T-cell (primary cell): ENCODE results near the gene DDX25. TPM values are rescaled to one million over a fixed set of nuclear protein-coding genes. Genes with fewer than 3 reads are reported as not detected.

ENCODE experiments used
- ATAC-seq, 4 experiments: fragments of 200-7000 bp in 3 of 4; fragments of 150-1000 bp in 1 of 4; cut with Tn5 transposase; replicated peaks in 1 of 4; 1 replicate in 3 of 4; 2 replicates in 1 of 4; pipeline ENCODE4 v1.10.0; 2021; ENCODE audit warnings: moderate library complexity in 3 of 4, mild to moderate bottlenecking in 2 of 4, moderate number of reproducible peaks in 1 of 4
- CTCF ChIA-PET, 2 donors: fragments of 300-600 bp; sonication (Branson Sonifier 250); formaldehyde crosslinking; loops; one replicate each; lab custom pipeline; 2022; ENCODE audit warnings: antibody characterized with exemption in 2 of 2; lab: Charles Lee
- POLR2A ChIA-PET, 2 donors: fragments of 300-600 bp; sonication (Branson Sonifier 250); formaldehyde crosslinking; loops; one replicate each; lab custom pipeline; 2022; ENCODE audit warnings: antibody characterized with exemption in 2 of 2; lab: Charles Lee
- DNase-seq, 35 experiments: peaks; one replicate each; pipeline versions ENCODE4 v3.0.0 to v3.0.0-alpha.2; 2013 to 2023
- H3K27ac ChIP-seq: one replicate; pipeline ENCODE4 v1.5.1; 2013; ENCODE audit warnings: low read length
- H3K27me3 ChIP-seq, 2 experiments: replicated peaks in 1 of 2; 1 replicate in 1 of 2; 2 replicates in 1 of 2; pipeline versions ENCODE4 v1.6.1 to v1.7.0; 2013; ENCODE audit warnings: low read length in 1 of 2, mixed read lengths in 1 of 2; ENCODE audit not compliant: control insufficient read depth in 2 of 2, insufficient read depth in 2 of 2; ENCODE audit errors: extremely low read depth in 1 of 2
- H3K36me3 ChIP-seq, 2 donors: 1 replicate in 1 of 2; 2 replicates in 1 of 2; pipeline versions ENCODE4 v1.6.1 to v1.7.0; 2013; ENCODE audit warnings: low read length in 1 of 2; ENCODE audit not compliant: control insufficient read depth in 2 of 2, insufficient read depth in 1 of 2; ENCODE audit errors: extremely low read depth in 1 of 2
- H3K4me1 ChIP-seq, 2 experiments: 1 replicate in 1 of 2; 2 replicates in 1 of 2; pipeline versions ENCODE4 v1.6.1 to v1.7.0; 2013; ENCODE audit warnings: low read length in 2 of 2, mixed read lengths in 1 of 2; ENCODE audit not compliant: insufficient read depth in 2 of 2, control insufficient read depth in 1 of 2; ENCODE audit errors: extremely low read depth in 1 of 2
- H3K4me3 ChIP-seq, 2 donors: 1 replicate in 1 of 2; 2 replicates in 1 of 2; pipeline versions ENCODE4 v1.5.1 to v1.7.0; 2013; ENCODE audit warnings: mild to moderate bottlenecking in 2 of 2, low read length in 1 of 2, moderate library complexity in 1 of 2; ENCODE audit not compliant: control insufficient read depth in 1 of 2; ENCODE audit errors: extremely low read depth in 1 of 2
- H3K9me3 ChIP-seq: 2 replicates; pipeline ENCODE4 v1.7.0; 2013
- H3K27ac Mint-ChIP-seq, 2 donors: one replicate each; pipeline ENCODE4 v1.8.0; 2020 to 2021; ENCODE audit warnings: mild to moderate bottlenecking in 2 of 2, mixed read lengths in 2 of 2
- H3K27me3 Mint-ChIP-seq, 2 donors: one replicate each; pipeline ENCODE4 v1.8.0; 2021 to 2022; ENCODE audit warnings: mixed read lengths in 2 of 2
- H3K36me3 Mint-ChIP-seq: one replicate; pipeline ENCODE4 v1.8.0; 2021; ENCODE audit warnings: mixed read lengths
- H3K4me1 Mint-ChIP-seq, 3 donors: one replicate each; pipeline ENCODE4 v1.8.0; 2020 to 2022; ENCODE audit warnings: mixed read lengths in 3 of 3, mild to moderate bottlenecking in 1 of 3
- H3K4me3 Mint-ChIP-seq, 3 donors: one replicate each; pipeline ENCODE4 v1.8.0; 2020 to 2022; ENCODE audit warnings: mild to moderate bottlenecking in 3 of 3, mixed read lengths in 3 of 3, moderate library complexity in 3 of 3
- H3K9me3 Mint-ChIP-seq, 3 donors: one replicate each; pipeline ENCODE4 v1.8.0; 2020 to 2022; ENCODE audit warnings: mixed read lengths in 3 of 3
- WGBS: methylation state at CpG from one replicate; pipeline ENCODE4 v1.1.5; 2013; ENCODE audit warnings: missing lambda C conversion rate; ENCODE audit not compliant: insufficient coverage; 5-methylcytosine and 5-hydroxymethylcytosine counted together
- total RNA-seq, 35 experiments: library from RNA in 6 of 35; stranded (reverse) in 6 of 35; fragments of 120-200 nt in 1 of 35; gene quantifications; one replicate each; pipeline versions ENCODE4 v1.2.1 to v1.2.4 and lab custom pipeline; 2013 to 2026

DDX25 gene
- total RNA-seq, 5 donors from 2014 or later (not counting 1 experiment from before 2014, with no cell fraction given), result 0.16 to 0.26 (median 0.16) TPM; not detected in 2

GRCh38 chr11:125935618-125936199 lies 31.4 kb downstream of the DDX25 start:
- Mint-ChIP-seq H3K4me3 (no peak overlapping the region), H3K36me3 (no peaks in the 10 kb centered on the region), H3K4me1 (peaks cover 9 to 10% (median 9%) of the 10 kb centered on the region in 3 donors), H3K27ac (no peak overlapping the region), H3K27me3 (peaks cover 5 to 9% of the 10 kb centered on the region in 2 donors), H3K9me3 (no peaks in the 10 kb centered on the region)
- H3K27ac ChIP-seq, result no peak overlapping the region
- ChIA-PET POLR2A (interaction anchor here in 1 of 2 donors (0.6 kb wide), 1 partner anchor 247 kb away, joined by 6 read pairs; no protein-coding TSS in a partner anchor), CTCF (no interaction called here)
- 69% methylated on average over 11 of the region's 12 CpGs for WGBS
- H3K9me3 ChIP-seq, result no peaks in the 10 kb centered on the region
- no peak overlapping the region for H3K4me3 ChIP-seq
- no peak for ATAC-seq
- DNase-seq, result no peak
- peaks cover 0 to 4% of the 10 kb centered on the region in 2 experiments for H3K4me1 ChIP-seq
- peaks cover 0 to 14% of the 10 kb centered on the region in 2 experiments for H3K27me3 ChIP-seq
- H3K36me3 ChIP-seq, result no peaks in the 10 kb centered on the region

- no peak for ATAC-seq
- H3K27ac ChIP-seq, result no peak overlapping the region
- no peak overlapping the region for H3K4me3 Mint-ChIP-seq
- no peaks in the 10 kb centered on the region for H3K9me3 Mint-ChIP-seq
- H3K27ac Mint-ChIP-seq, result no peak overlapping the region
- WGBS, result 92% methylated on average over 5 of the region's 5 CpGs
- H3K36me3 ChIP-seq, result no peaks in the 10 kb centered on the region
- H3K4me3 ChIP-seq, result no peak overlapping the region
- no peaks in the 10 kb centered on the region for H3K9me3 ChIP-seq
- POLR2A ChIA-PET, result no interaction called here
- H3K4me1 Mint-ChIP-seq, result peaks cover 11 to 16% (median 15%) of the 10 kb centered on the region in 3 donors
- H3K27me3 Mint-ChIP-seq, result peaks cover under 1 to 2% of the 10 kb centered on the region in 2 donors
- peaks cover 0 to 8% of the 10 kb centered on the region in 2 experiments for H3K4me1 ChIP-seq
- H3K36me3 Mint-ChIP-seq, result no peaks in the 10 kb centered on the region
- H3K27me3 ChIP-seq, result peaks cover 0 to 14% of the 10 kb centered on the region in 2 experiments
- CTCF ChIA-PET, result interaction anchor here in 1 of 2 donors (0.6 kb wide), 1 partner anchor 15 kb away, joined by 3 read pairs; no protein-coding TSS in a partner anchor
- DNase-seq, result peak in 1 of 35 experiments; percentile 4
These were observed 34.1 kb downstream of the DDX25 start for GRCh38 chr11:125938418-125938817.

GRCh38 chr11:125939081-125939521 lies 34.8 kb downstream of the DDX25 start:
- DNase-seq, result no peak
- CTCF ChIA-PET, result no interaction called here
- POLR2A ChIA-PET, result no interaction called here
- Mint-ChIP-seq H3K9me3 (no peaks in the 10 kb centered on the region), H3K4me1 (peaks cover 11 to 16% (median 15%) of the 10 kb centered on the region in 3 donors), H3K4me3 (no peak overlapping the region), H3K27me3 (peaks cover 0 to 2% of the 10 kb centered on the region in 2 donors), H3K27ac (no peak overlapping the region), H3K36me3 (no peaks in the 10 kb centered on the region)
- Histone ChIP-seq H3K27me3 (peaks cover 0 to 14% of the 10 kb centered on the region in 2 experiments), H3K36me3 (no peaks in the 10 kb centered on the region), H3K4me1 (peaks cover 0 to 8% of the 10 kb centered on the region in 2 experiments), H3K27ac (no peak overlapping the region), H3K4me3 (no peak overlapping the region), H3K9me3 (no peaks in the 10 kb centered on the region)
- no peak for ATAC-seq
- WGBS, result 80% methylated on average over 1 of the region's 4 CpGs

- POLR2A ChIA-PET, result no interaction called here
- DNase-seq (no peak), ATAC-seq (no peak)
- Histone ChIP-seq H3K9me3 (no peaks in the 10 kb centered on the region), H3K36me3 (no peaks in the 10 kb centered on the region), H3K4me3 (no peak overlapping the region), H3K27ac (no peak overlapping the region), H3K27me3 (peaks cover 0 to 16% of the 10 kb centered on the region in 2 experiments), H3K4me1 (peaks cover 0 to 8% of the 10 kb centered on the region in 2 experiments)
- H3K27ac Mint-ChIP-seq, result no peak overlapping the region
- H3K4me3 Mint-ChIP-seq, result no peak overlapping the region
- H3K4me1 Mint-ChIP-seq, result peaks cover 11 to 16% (median 15%) of the 10 kb centered on the region in 3 donors
- H3K27me3 Mint-ChIP-seq, result peaks cover 0 to 4% of the 10 kb centered on the region in 2 donors
- WGBS, result 77% methylated on average over 3 of the region's 4 CpGs
- no peaks in the 10 kb centered on the region for H3K36me3 Mint-ChIP-seq
- CTCF ChIA-PET, result no interaction called here
- no peaks in the 10 kb centered on the region for H3K9me3 Mint-ChIP-seq
These were observed 35.8 kb downstream of the DDX25 start for GRCh38 chr11:125940145-125940544.

GRCh38 chr11:125941267-125941618 lies 36.9 kb downstream of the DDX25 start:
- no peak for ATAC-seq
- WGBS, result 71% methylated on average over 4 of the region's 4 CpGs

GRCh38 chr11:125941619-125942611 lies 37.6 kb downstream of the DDX25 start:
- no peak overlapping the region for H3K27ac Mint-ChIP-seq
- no peak overlapping the region for H3K4me3 Mint-ChIP-seq

More at GRCh38 chr11:125941267-125941618, 36.9 kb downstream of the DDX25 start:
- Histone ChIP-seq H3K4me3 (no peak overlapping the region), H3K27ac (no peak overlapping the region), H3K27me3 (peaks cover 0 to 21% of the 10 kb centered on the region in 2 experiments), H3K36me3 (no peaks in the 10 kb centered on the region), H3K4me1 (peaks cover 0 to 8% of the 10 kb centered on the region in 2 experiments), H3K9me3 (no peaks in the 10 kb centered on the region)
- CTCF ChIA-PET, result interaction anchor here (1.2 to 1.4 kb wide), 3 partner anchors 253 to 260 kb away, joined by 3 to 8 read pairs (median 6); no protein-coding TSS in a partner anchor
- no peaks in the 10 kb centered on the region for H3K36me3 Mint-ChIP-seq
- POLR2A ChIA-PET, result no interaction called here
- peaks cover 0 to 4% of the 10 kb centered on the region in 2 donors for H3K27me3 Mint-ChIP-seq
- H3K4me1 Mint-ChIP-seq, result peaks cover 11 to 16% (median 15%) of the 10 kb centered on the region in 3 donors
- no peak overlapping the region for H3K27ac Mint-ChIP-seq
- DNase-seq, result peak in 1 of 35 experiments; percentile 21
- no peaks in the 10 kb centered on the region for H3K9me3 Mint-ChIP-seq
- H3K4me3 Mint-ChIP-seq, result no peak overlapping the region

More at GRCh38 chr11:125941619-125942611, 37.6 kb downstream of the DDX25 start:
- POLR2A ChIA-PET, result no interaction called here
- 36% methylated on average over 17 of the region's 20 CpGs for WGBS
- peak in 28 of 35 experiments; percentile 7 to 59 (median 29) for DNase-seq
- peaks cover 11 to 16% (median 15%) of the 10 kb centered on the region in 3 donors for H3K4me1 Mint-ChIP-seq
- no peaks in the 10 kb centered on the region for H3K36me3 Mint-ChIP-seq
- CTCF ChIA-PET, result interaction anchor here (0.5 to 1.5 kb wide), 5 partner anchors 10 to 277 kb away, joined by 3 to 8 read pairs (median 3); no protein-coding TSS in a partner anchor
- H3K9me3 ChIP-seq, result no peaks in the 10 kb centered on the region
- H3K4me1 ChIP-seq, result peaks cover 0 to 8% of the 10 kb centered on the region in 2 experiments
- peak; percentile 48 to 69 (median 66) for ATAC-seq
- no peaks in the 10 kb centered on the region for H3K36me3 ChIP-seq
- H3K27me3 ChIP-seq, result peaks cover 0 to 21% of the 10 kb centered on the region in 2 experiments
- H3K27ac ChIP-seq, result no peak overlapping the region
- H3K9me3 Mint-ChIP-seq, result no peaks in the 10 kb centered on the region
- peaks cover 0 to 4% of the 10 kb centered on the region in 2 donors for H3K27me3 Mint-ChIP-seq
- H3K4me3 ChIP-seq, result no peak overlapping the region
